ENCODE data around the gene DNMT3L.

DNMT3L gene

DNA sequence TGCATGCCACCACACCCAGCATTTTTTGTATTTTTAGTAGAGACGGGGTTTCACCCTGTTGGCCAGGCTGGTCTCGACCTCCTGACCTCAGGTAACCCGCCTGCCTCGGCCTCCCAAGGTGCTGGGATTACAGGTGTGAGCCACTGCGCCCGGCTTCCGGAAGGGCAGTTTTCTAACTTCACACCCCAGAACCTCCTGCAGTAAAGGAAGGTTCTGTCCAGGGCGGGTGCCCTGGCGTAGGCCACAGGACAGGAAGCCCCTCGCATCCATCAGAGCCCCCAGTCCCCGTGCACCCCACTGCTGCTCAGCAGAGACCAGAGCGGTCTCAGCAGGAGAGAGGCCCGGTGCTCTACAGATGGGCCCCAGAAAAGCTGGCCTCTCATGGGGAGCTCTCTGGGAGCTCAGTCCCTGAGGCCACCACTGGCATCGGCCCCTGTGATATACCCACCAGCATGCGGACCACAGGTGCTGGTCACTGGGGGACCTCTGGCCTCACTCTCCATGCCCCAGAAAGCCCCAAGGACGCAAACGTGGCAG is 4.1 kb upstream of the DNMT3L start:
- no peak for TF ChIP-seq FOXP2 (optimal IDR thresholded peaks at IDR 0.05; ENCODE audit: borderline replicate concordance, extremely low read depth, extremely low read length, insufficient read depth)
- no peak for TF ChIP-seq REST (IDR thresholded peaks at IDR 0.05; ENCODE audit: insufficient read depth in 1 of 2, low read depth in 2 of 2, low read length in 2 of 2)
- no peak for TF ChIP-seq SIN3A (IDR thresholded peaks at IDR 0.05; ENCODE audit: borderline replicate concordance, insufficient read depth, low read length)
- no peak for TF ChIP-seq POLR2AphosphoS5 (IDR thresholded peaks at IDR 0.05; ENCODE audit: low read depth, low read length)
- no peak for TF ChIP-seq TAF1 (IDR thresholded peaks at IDR 0.05; ENCODE audit: borderline replicate concordance, insufficient read depth, low read length)

DNA sequence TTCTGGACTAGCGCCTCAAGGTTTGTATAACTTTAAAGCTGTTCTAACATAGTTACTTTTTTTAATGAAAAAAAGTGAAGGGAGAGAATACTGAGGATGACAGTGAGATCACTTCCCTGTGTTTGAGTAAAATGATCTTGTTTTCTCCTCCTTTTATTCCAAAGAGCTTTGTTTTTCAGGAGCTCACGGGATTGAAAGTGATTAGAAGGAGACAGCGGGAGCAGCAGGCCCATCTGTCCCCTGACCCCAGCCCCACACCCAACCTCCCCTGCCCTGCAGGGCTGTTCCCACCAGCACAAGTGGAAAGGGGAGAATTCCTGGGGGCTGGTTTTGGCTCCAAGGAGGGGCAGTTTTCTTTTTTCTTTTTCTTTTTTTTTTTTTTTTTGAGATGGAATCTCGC is 2.1 kb upstream of the DNMT3L start:
- TF ChIP-seq FOXP2 (optimal IDR thresholded peaks at IDR 0.05; ENCODE audit: borderline replicate concordance, extremely low read depth, extremely low read length, insufficient read depth) = no peak
- TF ChIP-seq TAF1 (IDR thresholded peaks at IDR 0.05; ENCODE audit: borderline replicate concordance, insufficient read depth, low read length) = no peak
- TF ChIP-seq SIN3A (IDR thresholded peaks at IDR 0.05; ENCODE audit: borderline replicate concordance, insufficient read depth, low read length) = no peak
- TF ChIP-seq REST (IDR thresholded peaks at IDR 0.05; ENCODE audit: insufficient read depth in 1 of 2, low read depth in 2 of 2, low read length in 2 of 2) = no peak
- no peak for TF ChIP-seq POLR2AphosphoS5 (IDR thresholded peaks at IDR 0.05; ENCODE audit: low read depth, low read length)

DNA sequence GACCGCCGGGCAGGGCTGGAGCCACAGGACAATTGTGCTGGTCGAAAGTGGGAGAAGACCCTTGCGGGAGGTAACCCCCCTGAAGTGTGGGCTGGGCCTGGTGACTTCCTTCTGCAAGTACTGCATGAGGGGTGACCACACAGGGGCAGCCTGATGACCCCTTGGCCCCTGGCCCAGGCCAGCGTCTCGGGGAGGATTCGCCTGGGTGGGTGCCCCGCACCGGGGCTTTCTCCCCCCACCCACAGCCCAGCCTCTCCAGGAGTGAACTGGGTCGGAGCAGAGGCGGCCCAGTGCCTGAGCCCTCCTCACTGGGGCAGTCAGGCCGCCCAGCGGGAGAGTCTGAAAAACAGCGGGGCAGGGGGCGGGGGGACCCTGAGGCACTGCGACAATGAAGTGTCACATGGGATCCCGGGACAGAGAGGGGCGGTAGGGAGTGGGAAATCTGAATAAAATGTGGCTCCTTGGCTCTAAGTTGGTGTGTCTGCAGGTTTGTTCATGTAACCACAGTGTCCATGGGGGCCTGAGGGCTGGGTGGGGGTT is 1.6 kb upstream of the DNMT3L start:
- TF ChIP-seq TAF1 (IDR thresholded peaks at IDR 0.05; ENCODE audit: borderline replicate concordance, insufficient read depth, low read length) (no peak), REST (IDR thresholded peaks at IDR 0.05; ENCODE audit: insufficient read depth in 1 of 2, low read depth in 2 of 2, low read length in 2 of 2) (no peak), POLR2AphosphoS5 (IDR thresholded peaks at IDR 0.05; ENCODE audit: low read depth, low read length) (no peak), FOXP2 (optimal IDR thresholded peaks at IDR 0.05; ENCODE audit: borderline replicate concordance, extremely low read depth, extremely low read length, insufficient read depth) (no peak), SIN3A (IDR thresholded peaks at IDR 0.05; ENCODE audit: borderline replicate concordance, insufficient read depth, low read length) (no peak)

DNA sequence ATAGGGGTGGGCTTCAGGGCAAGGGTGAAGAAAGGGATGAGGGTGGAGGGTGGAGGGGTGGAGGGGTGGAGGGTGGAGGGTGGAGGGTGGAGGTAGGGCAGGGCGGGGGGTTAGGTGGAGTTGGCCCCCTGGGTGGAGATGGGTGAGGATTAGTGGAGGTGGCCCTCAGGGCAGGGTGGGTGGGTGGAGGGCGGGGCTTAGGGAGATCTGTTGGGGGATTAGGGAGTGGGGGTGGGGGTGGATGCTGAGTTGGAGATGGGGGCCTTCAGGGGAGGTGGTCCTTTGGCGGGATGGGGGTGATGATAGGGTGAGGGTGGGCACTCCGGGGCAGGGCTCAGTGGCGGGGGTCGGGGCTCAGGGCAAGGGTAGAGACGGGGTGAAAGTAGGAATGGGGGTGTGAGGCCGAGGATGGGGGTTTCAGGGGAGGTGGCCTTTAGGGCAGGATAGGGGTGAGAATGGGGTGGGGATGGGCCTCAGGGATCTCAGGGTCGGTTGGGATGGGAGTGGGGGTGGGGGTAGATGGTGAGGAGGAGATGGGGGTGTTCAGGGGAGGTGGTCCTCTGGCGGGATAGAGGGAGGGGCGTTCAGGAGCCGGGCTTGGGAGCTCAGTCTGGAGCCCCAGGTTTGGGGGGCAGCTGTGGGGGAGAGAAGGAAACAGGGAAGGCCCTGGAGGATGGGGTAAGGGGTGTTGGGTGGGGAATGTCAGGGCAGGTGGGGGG is 800 bp upstream of the DNMT3L start:
- TF ChIP-seq POLR2AphosphoS5 (IDR thresholded peaks at IDR 0.05; ENCODE audit: low read depth, low read length) (no peak), FOXP2 (optimal IDR thresholded peaks at IDR 0.05; ENCODE audit: borderline replicate concordance, extremely low read depth, extremely low read length, insufficient read depth) (no peak), SIN3A (IDR thresholded peaks at IDR 0.05; ENCODE audit: borderline replicate concordance, insufficient read depth, low read length) (no peak), REST (IDR thresholded peaks at IDR 0.05; ENCODE audit: insufficient read depth in 1 of 2, low read depth in 2 of 2, low read length in 2 of 2) (no peak), TAF1 (IDR thresholded peaks at IDR 0.05; ENCODE audit: borderline replicate concordance, insufficient read depth, low read length) (no peak)

All from PFSK-1 (cell line).